Measurements from ENCODE around the gene GIPR.

GIPR gene

GRCh38 chr19:45730368-45731288 lies 62.6 kb downstream of the GIPR start, which contains the start of gene FBXO46:
TSS of gene FBXO46 (minus strand) at chr19:45730896. CDS start at chr19:45713495, 17,401 bp downstream.
- peak; percentile 84 to 92 for DNase-seq (ENCODE audit: low read depth in 2 of 2)

Data from stimulated activated CD8-positive, alpha-beta memory T cell treated with anti-CD3 and anti-CD28 coated beads, Interleukin-2, amount 100 ng/mL, for 48 hours (primary cell).